ENCODE results near the gene TRIM52.
A peak's percentile ranks its signal among the peaks of the same experiment; 100 is the strongest.

TRIM52 gene

DNA sequence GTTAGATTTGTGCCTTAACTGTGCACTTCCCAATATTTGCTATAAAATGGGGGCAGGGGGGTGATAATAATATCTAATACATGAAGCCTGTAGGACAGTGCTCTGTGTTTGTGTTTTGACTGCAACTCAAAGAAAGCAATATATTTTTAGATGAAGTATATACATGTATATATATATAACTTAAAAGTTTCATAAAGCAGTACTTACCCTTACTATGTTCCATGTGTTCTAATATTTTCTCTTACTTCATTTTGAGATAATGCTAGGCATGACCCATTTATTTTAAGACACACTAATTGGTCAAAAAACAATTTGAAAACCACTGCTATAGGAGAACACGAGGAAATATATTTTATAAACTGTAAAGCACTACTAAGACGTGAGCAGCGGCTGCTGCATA lies 2.4 kb downstream of the TRIM52 start:
- TF ChIP-seq, protein P1, sequence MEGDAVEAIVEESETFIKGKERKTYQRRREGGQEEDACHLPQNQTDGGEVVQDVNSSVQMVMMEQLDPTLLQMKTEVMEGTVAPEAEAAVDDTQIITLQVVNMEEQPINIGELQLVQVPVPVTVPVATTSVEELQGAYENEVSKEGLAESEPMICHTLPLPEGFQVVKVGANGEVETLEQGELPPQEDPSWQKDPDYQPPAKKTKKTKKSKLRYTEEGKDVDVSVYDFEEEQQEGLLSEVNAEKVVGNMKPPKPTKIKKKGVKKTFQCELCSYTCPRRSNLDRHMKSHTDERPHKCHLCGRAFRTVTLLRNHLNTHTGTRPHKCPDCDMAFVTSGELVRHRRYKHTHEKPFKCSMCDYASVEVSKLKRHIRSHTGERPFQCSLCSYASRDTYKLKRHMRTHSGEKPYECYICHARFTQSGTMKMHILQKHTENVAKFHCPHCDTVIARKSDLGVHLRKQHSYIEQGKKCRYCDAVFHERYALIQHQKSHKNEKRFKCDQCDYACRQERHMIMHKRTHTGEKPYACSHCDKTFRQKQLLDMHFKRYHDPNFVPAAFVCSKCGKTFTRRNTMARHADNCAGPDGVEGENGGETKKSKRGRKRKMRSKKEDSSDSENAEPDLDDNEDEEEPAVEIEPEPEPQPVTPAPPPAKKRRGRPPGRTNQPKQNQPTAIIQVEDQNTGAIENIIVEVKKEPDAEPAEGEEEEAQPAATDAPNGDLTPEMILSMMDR (IDR thresholded peaks at IDR 0.05), result no peak
- Histone ChIP-seq H3K4me1 (ENCODE audit: control insufficient read depth in 1 of 2, insufficient read depth in 1 of 2, low read depth in 1 of 2, low read length in 1 of 2) (peaks cover 35 to 43% of the 10 kb centered on the region in 2 experiments), H3K9me3 (no peaks in the 10 kb centered on the region), H3K27ac (no peak overlapping the region), H3K4me3 (ENCODE audit: low read depth in 1 of 2, low read length in 1 of 2) (no peak overlapping the region), H3K36me3 (peaks cover 16% of the 10 kb centered on the region), H3K27me3 (no peaks in the 10 kb centered on the region)

- TF ChIP-seq, protein P1 (IDR thresholded peaks at IDR 0.05), result no peak
- peaks cover 35 to 38% of the 10 kb centered on the region in 2 experiments for H3K4me1 ChIP-seq (ENCODE audit: control insufficient read depth in 1 of 2, insufficient read depth in 1 of 2, low read depth in 1 of 2, low read length in 1 of 2)
- no peak overlapping the region for H3K27ac ChIP-seq
- no peaks in the 10 kb centered on the region for H3K27me3 ChIP-seq
- H3K4me3 ChIP-seq (ENCODE audit: low read depth in 1 of 2, low read length in 1 of 2), result no peak overlapping the region
- peaks cover 19% of the 10 kb centered on the region for H3K36me3 ChIP-seq
- no peaks in the 10 kb centered on the region for H3K9me3 ChIP-seq
Measured at GRCh38 chr5:181255836-181256578, 4.9 kb downstream of the TRIM52 start.

DNA sequence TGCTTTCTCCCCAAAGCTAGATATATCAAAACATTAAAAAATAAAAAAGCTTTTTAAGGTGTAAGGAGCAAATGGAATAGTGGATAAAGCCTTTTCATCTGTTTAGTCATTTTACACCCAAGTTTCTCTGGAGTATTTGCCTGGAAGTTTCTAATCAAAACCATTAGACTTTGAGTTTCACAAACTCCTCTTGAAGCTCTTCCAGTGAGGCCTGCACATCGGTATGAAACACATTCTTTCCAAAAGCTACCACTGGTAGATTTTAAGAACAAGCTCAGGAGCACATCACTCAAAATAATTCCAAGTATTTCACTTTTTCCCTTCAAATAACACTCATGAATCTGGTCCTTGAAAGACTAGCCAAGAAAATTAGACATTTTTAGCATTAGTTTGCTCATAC lies 5.7 kb downstream of the TRIM52 start:
- Histone ChIP-seq H3K4me3 (ENCODE audit: low read depth in 1 of 2, low read length in 1 of 2) (no peak overlapping the region), H3K27ac (no peak overlapping the region), H3K4me1 (ENCODE audit: control insufficient read depth in 1 of 2, insufficient read depth in 1 of 2, low read depth in 1 of 2, low read length in 1 of 2) (peaks cover 29 to 32% of the 10 kb centered on the region in 2 experiments), H3K9me3 (no peaks in the 10 kb centered on the region), H3K27me3 (no peaks in the 10 kb centered on the region), H3K36me3 (peaks cover 19% of the 10 kb centered on the region)
- TF ChIP-seq, protein P1 (IDR thresholded peaks at IDR 0.05), result no peak

- TF ChIP-seq, protein P1 (IDR thresholded peaks at IDR 0.05), result no peak
- Histone ChIP-seq H3K27me3 (no peaks in the 10 kb centered on the region), H3K36me3 (peaks cover 5% of the 10 kb centered on the region), H3K27ac (peak overlapping the region; percentile 55), H3K9me3 (no peaks in the 10 kb centered on the region), H3K4me3 (ENCODE audit: low read depth in 1 of 2, low read length in 1 of 2) (no peak overlapping the region), H3K4me1 (ENCODE audit: control insufficient read depth in 1 of 2, insufficient read depth in 1 of 2, low read depth in 1 of 2, low read length in 1 of 2) (peaks cover 43 to 52% of the 10 kb centered on the region in 2 experiments)
Measured at GRCh38 chr5:181248277-181248676, 12.7 kb downstream of the TRIM52 start.

DNA sequence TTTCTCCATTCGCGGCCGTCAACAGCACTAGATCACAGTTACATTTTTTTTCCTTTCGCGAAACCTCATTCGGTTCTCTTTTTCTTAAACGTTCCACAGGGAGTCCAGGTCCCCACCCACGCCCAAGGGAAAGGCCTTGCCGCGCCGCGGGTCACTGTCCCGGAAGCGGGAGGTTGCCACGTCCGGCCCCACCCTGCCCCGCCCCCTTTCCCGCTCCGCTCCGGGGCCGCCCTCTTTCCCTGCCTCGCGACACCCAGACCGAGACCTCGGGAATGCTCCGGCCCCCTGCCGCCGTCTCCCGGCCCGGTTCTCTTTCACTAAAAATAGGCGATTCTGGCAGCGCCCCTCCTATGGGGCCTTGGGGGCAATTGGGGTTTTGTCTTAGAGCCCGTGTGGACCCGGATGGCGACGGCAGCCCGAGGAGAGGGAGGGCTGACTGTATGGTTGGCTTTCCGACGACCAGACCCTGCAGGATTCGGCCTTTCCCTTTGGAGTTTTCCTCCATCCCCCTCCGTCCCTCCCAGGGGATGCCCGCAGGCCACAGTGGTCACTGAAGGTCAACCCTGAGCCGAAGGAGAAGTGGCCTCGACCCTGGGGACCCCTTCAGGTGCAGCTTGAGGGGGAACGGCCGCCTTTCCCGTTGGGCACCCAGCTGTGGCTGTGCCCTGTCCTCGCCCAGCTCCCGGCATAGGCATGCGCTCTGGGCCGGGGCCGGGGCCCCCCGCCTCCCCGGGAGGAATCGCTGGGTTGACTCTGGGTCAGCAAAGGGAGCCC lies 14.5 kb downstream of the TRIM52 start:
- peaks cover 8% of the 10 kb centered on the region for H3K36me3 ChIP-seq
- H3K4me1 ChIP-seq (ENCODE audit: control insufficient read depth in 1 of 2, insufficient read depth in 1 of 2, low read depth in 1 of 2, low read length in 1 of 2), result peaks cover 59 to 70% of the 10 kb centered on the region in 2 experiments
- peak overlapping the region; percentile 90 to 91 for H3K4me3 ChIP-seq (ENCODE audit: low read depth in 1 of 2, low read length in 1 of 2)
- TF ChIP-seq, protein P1 (IDR thresholded peaks at IDR 0.05), result no peak
- H3K27me3 ChIP-seq, result no peaks in the 10 kb centered on the region
- no peaks in the 10 kb centered on the region for H3K9me3 ChIP-seq
- H3K27ac ChIP-seq, result peak overlapping the region; percentile 86
